SU-DHL-6 (cell line): ENCODE data around the gene EPS8.
"Not testable (repeated sequence)": the region's sequence is repeated elsewhere in the genome, so short reads cannot be mapped to it uniquely, and the experiment has no call there.

Experiments used
- H2AFZ ChIP-seq: fragments of 200-600 bp; sonication (generic); 2 replicates; pipeline ENCODE4 v1.6.1; 2014; ENCODE audit warnings: low read depth, mild to moderate bottlenecking, moderate library complexity, mixed read lengths, antibody characterized with exemption, low read length; ENCODE audit not compliant: severe bottlenecking
- H3F3A ChIP-seq: fragments of 200-600 bp; shearing (Covaris generic); 2 replicates; pipeline ENCODE4 v1.6.0; 2016; ENCODE audit warnings: antibody characterized with exemption, mild to moderate bottlenecking; ENCODE audit not compliant: insufficient read depth
- H3K27ac ChIP-seq: fragments of 200-600 bp; sonication (generic); 2 replicates; pipeline ENCODE4 v1.5.1; 2016; ENCODE audit warnings: low read depth, mild to moderate bottlenecking, low read length, moderate library complexity, mixed read lengths
- H3K27me3 ChIP-seq: fragments of 200-600 bp; sonication (generic), shearing (Covaris generic); 2 replicates; pipeline ENCODE4 v1.6.0; 2014; ENCODE audit warnings: mild to moderate bottlenecking, low read length
- H3K36me3 ChIP-seq: fragments of 200-600 bp; sonication (generic); 2 replicates; pipeline ENCODE4 v1.6.1; 2014; ENCODE audit warnings: mild to moderate bottlenecking, low read length, mixed read lengths
- H3K4me2 ChIP-seq: fragments of 300-600, 200-600 bp; shearing (Covaris generic), sonication (generic); 2 replicates; pipeline ENCODE4 v1.6.0; 2014; ENCODE audit warnings: low read length, low read depth, mild to moderate bottlenecking; ENCODE audit not compliant: poor library complexity, severe bottlenecking
- H3K4me3 ChIP-seq: fragments of 200-600 bp; sonication (generic); 2 replicates; pipeline ENCODE4 v1.5.1; 2014; ENCODE audit warnings: antibody characterized with exemption, low read length, mild to moderate bottlenecking, mixed read lengths; ENCODE audit not compliant: insufficient read depth, poor library complexity, severe bottlenecking
- H3K79me2 ChIP-seq: fragments of 200-600 bp; sonication (generic); 2 replicates; pipeline ENCODE4 v1.6.1; 2014; ENCODE audit warnings: mild to moderate bottlenecking, low read length, moderate library complexity; ENCODE audit not compliant: insufficient read depth
- H3K9ac ChIP-seq: fragments of 200-600 bp; sonication (generic); 2 replicates; pipeline ENCODE4 v1.7.0; 2014; ENCODE audit warnings: mild to moderate bottlenecking, low read length
- H3K9me2 ChIP-seq: fragments of 200-600 bp; sonication (generic); replicated peaks from 2 replicates; pipeline ENCODE4 v1.6.1; 2014; ENCODE audit warnings: low read length; ENCODE audit not compliant: insufficient read depth
- H3K9me3 ChIP-seq: fragments of 200-600 bp; sonication (generic); 2 replicates; pipeline ENCODE4 v1.6.1; 2014; ENCODE audit warnings: low read length, mixed read lengths; ENCODE audit not compliant: insufficient read depth
- H4K20me1 ChIP-seq: fragments of 200-600 bp; sonication (generic); 2 replicates; pipeline ENCODE4 v1.6.1; 2014; ENCODE audit warnings: low read depth, mild to moderate bottlenecking, antibody characterized with exemption, low read length, moderate library complexity, mixed read lengths
- CTCF ChIP-seq: fragments of 200-600 bp; sonication (generic); IDR thresholded peaks from one replicate; pipeline ENCODE4 v1.5.1; 2017; ENCODE audit warnings: antibody characterized with exemption, mild to moderate bottlenecking, low read length, moderate library complexity; ENCODE audit not compliant: insufficient read depth, poor library complexity, severe bottlenecking
- EZH2phosphoT487 ChIP-seq: fragments of 200-600 bp; sonication (generic), shearing (Covaris generic); conservative IDR thresholded peaks from 2 replicates; pipeline ENCODE4 v1.6.1; 2018; ENCODE audit warnings: mild to moderate bottlenecking, antibody characterized with exemption, low read length, moderate library complexity, mixed read lengths

The EPS8 gene

DNA sequence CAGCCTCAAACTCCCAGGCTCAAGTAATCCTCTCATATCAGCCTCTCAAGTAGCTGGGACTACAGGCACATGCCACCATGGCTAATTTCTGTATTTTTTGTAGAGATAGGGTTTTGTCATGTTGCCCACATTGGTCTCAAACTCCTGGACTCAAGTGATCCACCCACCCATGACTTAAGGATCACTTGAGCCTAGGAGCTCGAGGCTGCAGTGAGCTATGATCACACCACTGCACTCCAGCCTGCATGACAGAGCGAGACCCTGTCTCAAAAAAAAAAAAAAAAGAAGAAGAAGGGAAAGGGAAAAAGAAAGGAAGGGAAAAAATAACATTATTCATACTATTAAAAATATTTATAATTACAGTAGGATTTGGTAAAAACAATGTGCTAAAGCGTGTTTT lies 19.2 kb downstream of the EPS8 start:
- H3K9ac ChIP-seq: no peak overlapping the region
- TF ChIP-seq CTCF: no peak
- TF ChIP-seq EZH2phosphoT487: no peak
- H3K9me3 ChIP-seq: no peaks in the 10 kb centered on the region
- no peak overlapping the region for H3K27ac ChIP-seq
- no peaks in the 10 kb centered on the region for H3K9me2 ChIP-seq
- no peaks in the 10 kb centered on the region for H4K20me1 ChIP-seq
- no peak overlapping the region for H2AFZ ChIP-seq
- no peaks in the 10 kb centered on the region for H3K79me2 ChIP-seq
- H3K4me3 ChIP-seq: no peak overlapping the region
- no peaks in the 10 kb centered on the region for H3K27me3 ChIP-seq
- H3K36me3 ChIP-seq: no peaks in the 10 kb centered on the region
- H3F3A ChIP-seq: no peaks in the 10 kb centered on the region
- H3K4me2 ChIP-seq: no peak overlapping the region

DNA sequence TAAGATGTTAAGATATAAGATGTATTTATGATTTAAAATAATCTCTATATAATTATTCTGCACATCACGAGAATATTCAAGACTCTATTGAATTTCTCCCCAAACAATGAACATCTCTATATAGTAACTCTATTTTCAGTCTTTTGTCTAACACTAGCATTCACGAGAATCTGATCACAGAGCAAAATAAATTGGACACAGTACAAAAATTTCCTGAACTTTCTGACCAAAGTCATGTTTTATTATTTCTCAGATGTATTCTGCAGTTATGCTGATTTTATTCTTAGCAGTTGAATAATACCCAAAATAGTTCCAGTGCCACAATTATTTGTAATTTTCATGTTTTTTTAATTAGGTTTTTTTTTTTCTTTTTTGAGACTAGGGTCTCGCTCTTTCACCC lies 19.6 kb downstream of the EPS8 start:
- H3K9me3 ChIP-seq: no peaks in the 10 kb centered on the region
- H3K36me3 ChIP-seq: no peaks in the 10 kb centered on the region
- H3K9me2 ChIP-seq: no peaks in the 10 kb centered on the region
- H3K79me2 ChIP-seq: no peaks in the 10 kb centered on the region
- no peak overlapping the region for H3K4me3 ChIP-seq
- no peak overlapping the region for H3K27ac ChIP-seq
- H3K9ac ChIP-seq: no peak overlapping the region
- H2AFZ ChIP-seq: no peak overlapping the region
- no peaks in the 10 kb centered on the region for H4K20me1 ChIP-seq
- no peak overlapping the region for H3K4me2 ChIP-seq
- H3F3A ChIP-seq: no peaks in the 10 kb centered on the region
- TF ChIP-seq EZH2phosphoT487: no peak
- TF ChIP-seq CTCF: no peak
- H3K27me3 ChIP-seq: no peaks in the 10 kb centered on the region

DNA sequence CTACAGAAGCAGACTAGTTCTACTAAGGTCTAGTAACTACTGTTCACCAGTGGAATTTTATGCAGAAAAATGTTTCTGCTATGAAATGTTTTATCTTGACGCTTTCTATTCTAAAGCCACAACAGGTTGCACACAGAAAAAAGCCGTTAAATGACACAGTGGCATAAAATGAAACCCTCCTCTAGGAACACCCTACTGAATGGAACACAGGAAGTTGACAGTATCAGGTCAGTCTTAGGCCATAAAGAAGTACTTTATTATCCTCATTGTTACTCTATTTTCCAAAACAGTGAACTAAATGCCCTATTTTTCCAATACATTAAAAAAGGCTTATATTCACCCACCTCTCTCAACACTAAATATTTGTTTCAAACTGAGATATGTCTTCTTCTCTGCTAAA lies 21.9 kb downstream of the EPS8 start:
- Histone ChIP-seq H3K27me3 (no peaks in the 10 kb centered on the region), H2AFZ (no peak overlapping the region), H3K36me3 (no peaks in the 10 kb centered on the region), H3K27ac (no peak overlapping the region), H3F3A (no peaks in the 10 kb centered on the region), H3K4me3 (no peak overlapping the region), H3K9me3 (no peaks in the 10 kb centered on the region), H3K4me2 (no peak overlapping the region), H3K9ac (no peak overlapping the region), H3K79me2 (no peaks in the 10 kb centered on the region), H4K20me1 (no peaks in the 10 kb centered on the region), H3K9me2 (no peaks in the 10 kb centered on the region)
- no peak for TF ChIP-seq EZH2phosphoT487
- no peak for TF ChIP-seq CTCF

DNA sequence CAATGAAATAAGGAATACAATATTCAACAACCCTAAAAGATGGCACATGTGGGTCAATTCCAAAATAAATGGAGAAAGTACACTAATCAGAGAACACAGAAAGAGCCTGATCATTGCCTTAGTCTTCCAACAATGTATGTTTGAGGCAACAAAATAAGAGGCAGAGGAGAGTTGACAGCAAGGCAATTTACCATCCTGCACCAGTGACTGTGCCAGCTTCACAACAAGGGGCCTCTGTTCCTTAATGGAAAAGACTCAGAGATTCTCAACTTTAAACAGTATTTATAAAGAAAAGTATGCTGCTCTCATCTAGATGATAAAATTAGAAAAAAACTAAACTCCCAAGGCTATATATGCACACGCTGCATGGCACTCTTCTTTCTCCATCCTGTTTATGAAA lies 25.9 kb downstream of the EPS8 start:
- Histone ChIP-seq H4K20me1 (no peaks in the 10 kb centered on the region), H3F3A (no peaks in the 10 kb centered on the region), H3K27ac (no peak overlapping the region), H3K9ac (no peak overlapping the region), H2AFZ (no peak overlapping the region), H3K79me2 (no peaks in the 10 kb centered on the region), H3K9me3 (no peaks in the 10 kb centered on the region), H3K4me2 (no peak overlapping the region), H3K36me3 (no peaks in the 10 kb centered on the region), H3K4me3 (no peak overlapping the region), H3K9me2 (no peaks in the 10 kb centered on the region), H3K27me3 (no peaks in the 10 kb centered on the region)
- TF ChIP-seq CTCF (no peak), EZH2phosphoT487 (no peak)

DNA sequence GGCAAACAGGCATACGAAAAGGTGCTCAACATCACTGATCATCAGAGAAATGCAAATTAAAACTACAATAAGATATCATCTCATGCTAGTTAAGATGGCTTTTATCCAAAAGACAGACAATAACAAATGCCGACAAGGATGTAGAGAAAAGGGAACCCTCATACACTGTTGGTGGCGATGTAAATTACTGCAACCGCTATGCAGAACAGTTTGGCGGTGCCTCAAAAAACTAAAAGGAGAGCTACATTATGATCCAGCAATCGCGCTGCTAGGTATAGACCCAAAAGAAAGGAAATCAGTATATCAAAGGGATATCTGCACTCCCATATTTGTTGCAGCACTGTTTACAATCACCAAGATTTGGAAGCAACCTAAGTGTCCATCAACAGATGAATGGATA lies 27.0 kb downstream of the EPS8 start:
- not testable (repeated sequence) for H2AFZ ChIP-seq, H3K79me2 ChIP-seq, H3K36me3 ChIP-seq, H3K4me2 ChIP-seq, H4K20me1 ChIP-seq, H3K27me3 ChIP-seq, H3K9me3 ChIP-seq, H3K27ac ChIP-seq, H3K9me2 ChIP-seq, H3K9ac ChIP-seq, H3K4me3 ChIP-seq, H3F3A ChIP-seq
